ENCODE measurements around the gene ZKSCAN1. TPM values are rescaled to one million over a fixed set of nuclear protein-coding genes. Genes with fewer than 3 reads are reported as not detected.
"Not testable (repeated sequence)": the region's sequence is repeated elsewhere in the genome, so short reads cannot be mapped to it uniquely, and the experiment has no call there.

The ZKSCAN1 gene
- total RNA-seq, 1 experiment from 2014 or later: 20.3 TPM

- in situ Hi-C loops (cut with HindIII; ENCODE audit: low pct_unique_long_range_greater_than_20kb, low sequenced_read_pairs): no loop called here
- DNase-seq (ENCODE audit: low read depth): no peak
Observed at GRCh38 chr7:99996755-99997544, 18.4 kb upstream of the ZKSCAN1 start.

- in situ Hi-C loops (cut with HindIII; ENCODE audit: low pct_unique_long_range_greater_than_20kb, low sequenced_read_pairs): no loop called here
- no peak for DNase-seq (ENCODE audit: low read depth)
Observed at GRCh38 chr7:99997545-99998137, 17.8 kb upstream of the ZKSCAN1 start.

GRCh38 chr7:100000239-100000638 is 15.2 kb upstream of the ZKSCAN1 start:
- in situ Hi-C loops (cut with HindIII; ENCODE audit: low pct_unique_long_range_greater_than_20kb, low sequenced_read_pairs): no loop called here
- no peak for DNase-seq (ENCODE audit: low read depth)

GRCh38 chr7:100003711-100004661 is 11.4 kb upstream of the ZKSCAN1 start:
- in situ Hi-C loops (cut with HindIII; ENCODE audit: low pct_unique_long_range_greater_than_20kb, low sequenced_read_pairs): no loop called here
- DNase-seq (ENCODE audit: low read depth): no peak

DNA sequence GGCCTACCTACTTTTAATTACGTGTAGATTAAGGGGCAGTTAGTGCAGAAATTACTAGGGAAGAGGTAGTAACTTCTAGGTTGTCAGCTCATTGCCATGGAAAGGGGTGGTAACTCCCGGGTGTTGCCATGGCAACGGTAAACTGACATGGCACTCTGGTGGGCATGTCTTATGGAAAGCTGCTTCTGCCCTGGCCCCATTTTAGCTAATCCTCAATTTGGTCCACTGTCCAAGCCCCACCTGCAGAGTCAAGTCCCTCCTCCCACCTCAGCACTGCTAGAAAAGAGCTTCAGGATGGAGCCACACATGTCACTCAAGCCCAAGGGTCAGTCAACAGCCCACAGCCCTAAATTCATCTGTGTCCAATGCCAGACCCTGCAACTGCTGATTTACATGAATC is 7.5 kb upstream of the ZKSCAN1 start:
- DNase-seq (ENCODE audit: low read depth): no peak
- in situ Hi-C loops (cut with HindIII; ENCODE audit: low pct_unique_long_range_greater_than_20kb, low sequenced_read_pairs): no loop called here

GRCh38 chr7:100008525-100008924 is 6.9 kb upstream of the ZKSCAN1 start:
- no peak for DNase-seq (ENCODE audit: low read depth)
- in situ Hi-C loops (cut with HindIII; ENCODE audit: low pct_unique_long_range_greater_than_20kb, low sequenced_read_pairs): no loop called here

DNA sequence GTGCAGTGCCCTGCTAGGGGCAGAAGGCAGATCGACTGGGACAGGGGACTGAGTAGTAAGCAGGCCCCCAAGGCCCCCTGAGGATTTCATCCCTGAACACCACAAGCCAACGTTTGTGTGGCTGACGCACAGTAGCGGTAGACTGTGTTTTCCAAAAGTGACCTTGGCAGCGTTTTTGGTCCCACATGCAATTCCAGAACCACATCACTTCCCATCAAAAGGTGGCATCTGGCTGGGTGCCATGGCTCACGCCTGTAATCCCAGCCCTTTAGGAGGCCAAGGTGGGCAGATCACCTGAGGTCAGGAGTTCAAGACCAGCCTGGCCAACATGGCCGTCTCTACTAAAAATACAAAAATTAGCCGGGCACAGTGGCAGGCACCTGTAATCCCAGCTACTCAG is 5.4 kb upstream of the ZKSCAN1 start:
- in situ Hi-C loops (cut with HindIII; ENCODE audit: low pct_unique_long_range_greater_than_20kb, low sequenced_read_pairs); DNase-seq (ENCODE audit: low read depth): not testable (repeated sequence)

- in situ Hi-C loops (cut with HindIII; ENCODE audit: low pct_unique_long_range_greater_than_20kb, low sequenced_read_pairs): no loop called here
- no peak for DNase-seq (ENCODE audit: low read depth)
Observed at GRCh38 chr7:100010901-100011300, 4.5 kb upstream of the ZKSCAN1 start.

GRCh38 chr7:100011516-100011915 is 3.9 kb upstream of the ZKSCAN1 start:
- in situ Hi-C loops (cut with HindIII; ENCODE audit: low pct_unique_long_range_greater_than_20kb, low sequenced_read_pairs): no loop called here
- DNase-seq (ENCODE audit: low read depth): no peak

GRCh38 chr7:100012385-100013327 is 2.7 kb upstream of the ZKSCAN1 start:
- DNase-seq (ENCODE audit: low read depth); in situ Hi-C loops (cut with HindIII; ENCODE audit: low pct_unique_long_range_greater_than_20kb, low sequenced_read_pairs): not testable (repeated sequence)

DNA sequence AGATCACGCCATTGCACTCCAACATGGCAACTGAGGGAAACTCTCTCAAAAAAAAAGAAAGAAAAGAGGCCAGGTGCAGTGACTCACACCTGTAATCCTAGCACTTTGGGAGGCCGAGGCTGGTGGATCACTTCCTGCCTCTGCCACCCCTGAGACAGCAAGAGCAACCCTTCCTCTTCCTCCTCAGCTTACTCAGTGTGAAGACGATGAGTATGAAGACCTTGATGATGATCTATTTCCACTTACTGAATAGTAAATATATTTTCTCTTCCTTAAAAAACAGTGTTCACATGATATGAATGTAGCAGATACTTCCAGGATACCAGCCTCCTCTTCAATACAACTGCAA is 2.1 kb upstream of the ZKSCAN1 start:
- in situ Hi-C loops (cut with HindIII; ENCODE audit: low pct_unique_long_range_greater_than_20kb, low sequenced_read_pairs): no loop called here
- no peak for DNase-seq (ENCODE audit: low read depth)

GRCh38 chr7:100016215-100016901 is 962 bp downstream of the ZKSCAN1 start:
- in situ Hi-C loops (cut with HindIII; ENCODE audit: low pct_unique_long_range_greater_than_20kb, low sequenced_read_pairs): no loop called here
- DNase-seq (ENCODE audit: low read depth): no peak

- no peak for DNase-seq (ENCODE audit: low read depth)
- in situ Hi-C loops (cut with HindIII; ENCODE audit: low pct_unique_long_range_greater_than_20kb, low sequenced_read_pairs): no loop called here
Observed at GRCh38 chr7:100017300-100017699, 1.9 kb downstream of the ZKSCAN1 start.

GRCh38 chr7:100017875-100018274 is 2.5 kb downstream of the ZKSCAN1 start:
- in situ Hi-C loops (cut with HindIII; ENCODE audit: low pct_unique_long_range_greater_than_20kb, low sequenced_read_pairs): no loop called here
- no peak for DNase-seq (ENCODE audit: low read depth)

DNA sequence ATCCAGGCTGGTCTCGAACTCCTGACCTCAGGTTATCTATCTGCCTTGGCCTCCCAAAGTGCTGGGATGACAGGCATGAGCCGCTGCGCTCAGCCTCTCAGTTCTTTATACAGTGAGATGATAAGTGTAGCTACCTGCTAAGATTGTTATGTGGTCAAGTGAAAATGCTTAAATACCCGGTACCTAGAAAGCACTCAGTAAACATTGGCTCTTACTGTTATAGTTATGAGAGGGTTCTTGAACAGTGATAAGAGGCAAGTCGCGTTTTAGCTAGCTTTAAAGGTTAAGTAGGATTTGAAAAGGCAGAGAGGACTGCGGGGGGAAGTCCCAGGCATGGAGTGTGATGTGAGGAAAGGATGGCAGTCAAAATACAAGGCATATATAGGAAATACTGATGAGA is 4.5 kb downstream of the ZKSCAN1 start:
- in situ Hi-C loops (cut with HindIII; ENCODE audit: low pct_unique_long_range_greater_than_20kb, low sequenced_read_pairs): no loop called here

DNA sequence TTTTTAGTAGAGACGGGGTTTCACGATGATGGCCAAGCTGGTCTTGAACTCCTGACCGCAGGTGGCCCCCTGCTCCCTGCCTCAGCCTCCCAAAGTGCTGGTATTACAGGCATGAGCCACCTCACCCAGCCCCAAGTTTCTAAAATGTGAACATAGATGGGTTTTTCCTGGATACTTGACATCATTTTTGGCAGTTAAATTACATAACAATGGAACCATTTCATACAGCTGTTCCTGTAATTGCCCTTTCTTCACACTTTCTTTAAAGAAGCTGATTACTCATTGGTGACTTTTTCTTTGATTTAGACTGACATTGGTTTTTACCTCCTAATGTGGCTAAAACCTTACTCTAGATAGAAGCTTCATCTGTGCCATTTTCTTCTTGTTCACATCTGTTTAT is 5.9 kb downstream of the ZKSCAN1 start:
- DNase-seq (ENCODE audit: low read depth): no peak
- in situ Hi-C loops (cut with HindIII; ENCODE audit: low pct_unique_long_range_greater_than_20kb, low sequenced_read_pairs): no loop called here

More for the DNA sequence above, 4.5 kb downstream of the ZKSCAN1 start:
- DNase-seq (ENCODE audit: low read depth): no peak

DNA sequence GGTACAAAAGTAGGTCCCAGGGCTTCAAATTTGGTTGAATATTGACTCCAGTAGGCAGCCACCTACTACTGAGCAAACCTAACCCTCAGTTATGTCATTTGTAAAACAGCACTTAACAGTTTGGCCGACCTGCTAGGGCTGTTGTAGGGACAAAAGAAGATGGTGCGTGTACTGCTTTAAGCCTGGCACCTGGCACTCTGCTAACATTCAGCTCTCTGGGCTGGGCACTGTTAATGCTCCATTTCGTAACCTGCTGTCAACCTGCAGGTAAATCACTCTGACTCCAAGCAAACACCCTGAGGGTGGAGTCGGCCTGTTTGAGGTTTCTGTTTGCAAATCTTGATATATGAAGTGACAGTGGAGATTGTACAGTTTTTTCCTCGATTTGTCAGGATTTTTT is 7.2 kb downstream of the ZKSCAN1 start:
- in situ Hi-C loops (cut with HindIII; ENCODE audit: low pct_unique_long_range_greater_than_20kb, low sequenced_read_pairs): no loop called here
- no peak for DNase-seq (ENCODE audit: low read depth)

Measured in Caki2 (cell line).